A673 (cell line): Measurements from ENCODE around the gene PLXNA1.

Experiments
- EZH2 ChIP-seq: fragments of 200-600 bp; sonication (generic); IDR thresholded peaks from 2 replicates; pipeline ENCODE4 v1.6.1; 2017; ENCODE audit warnings: borderline replicate concordance, low read depth, mild to moderate bottlenecking, mixed read lengths, antibody characterized with exemption, low read length; ENCODE audit not compliant: poor library complexity, severe bottlenecking
- TF ChIP-seq, protein P1 (sequence below): fragments of 300-800, 200-600 bp; sonication (generic); conservative IDR thresholded peaks from 2 replicates; pipeline ENCODE4 v1.5.1; 2017; ENCODE audit warnings: low read depth, mild to moderate bottlenecking, antibody characterized with exemption, low read length, moderate library complexity, mixed read lengths

GRCh38 chr3:126976906-126977305, 6.0 kb upstream of the PLXNA1 start:
- TF ChIP-seq EZH2: no peak
- TF ChIP-seq, protein P1, sequence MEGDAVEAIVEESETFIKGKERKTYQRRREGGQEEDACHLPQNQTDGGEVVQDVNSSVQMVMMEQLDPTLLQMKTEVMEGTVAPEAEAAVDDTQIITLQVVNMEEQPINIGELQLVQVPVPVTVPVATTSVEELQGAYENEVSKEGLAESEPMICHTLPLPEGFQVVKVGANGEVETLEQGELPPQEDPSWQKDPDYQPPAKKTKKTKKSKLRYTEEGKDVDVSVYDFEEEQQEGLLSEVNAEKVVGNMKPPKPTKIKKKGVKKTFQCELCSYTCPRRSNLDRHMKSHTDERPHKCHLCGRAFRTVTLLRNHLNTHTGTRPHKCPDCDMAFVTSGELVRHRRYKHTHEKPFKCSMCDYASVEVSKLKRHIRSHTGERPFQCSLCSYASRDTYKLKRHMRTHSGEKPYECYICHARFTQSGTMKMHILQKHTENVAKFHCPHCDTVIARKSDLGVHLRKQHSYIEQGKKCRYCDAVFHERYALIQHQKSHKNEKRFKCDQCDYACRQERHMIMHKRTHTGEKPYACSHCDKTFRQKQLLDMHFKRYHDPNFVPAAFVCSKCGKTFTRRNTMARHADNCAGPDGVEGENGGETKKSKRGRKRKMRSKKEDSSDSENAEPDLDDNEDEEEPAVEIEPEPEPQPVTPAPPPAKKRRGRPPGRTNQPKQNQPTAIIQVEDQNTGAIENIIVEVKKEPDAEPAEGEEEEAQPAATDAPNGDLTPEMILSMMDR: no peak
